GM19238 (cell line): ENCODE results near the gene LRRC41.
"Not testable (repeated sequence)": the region's sequence is repeated elsewhere in the genome, so short reads cannot be mapped to it uniquely, and the experiment has no call there.

Source experiments
- DNase-seq: peaks from one replicate; pipeline ENCODE4 v3.0.0; 2011; ENCODE audit warnings: low spot score; ENCODE audit not compliant: insufficient read length

The LRRC41 gene

DNA sequence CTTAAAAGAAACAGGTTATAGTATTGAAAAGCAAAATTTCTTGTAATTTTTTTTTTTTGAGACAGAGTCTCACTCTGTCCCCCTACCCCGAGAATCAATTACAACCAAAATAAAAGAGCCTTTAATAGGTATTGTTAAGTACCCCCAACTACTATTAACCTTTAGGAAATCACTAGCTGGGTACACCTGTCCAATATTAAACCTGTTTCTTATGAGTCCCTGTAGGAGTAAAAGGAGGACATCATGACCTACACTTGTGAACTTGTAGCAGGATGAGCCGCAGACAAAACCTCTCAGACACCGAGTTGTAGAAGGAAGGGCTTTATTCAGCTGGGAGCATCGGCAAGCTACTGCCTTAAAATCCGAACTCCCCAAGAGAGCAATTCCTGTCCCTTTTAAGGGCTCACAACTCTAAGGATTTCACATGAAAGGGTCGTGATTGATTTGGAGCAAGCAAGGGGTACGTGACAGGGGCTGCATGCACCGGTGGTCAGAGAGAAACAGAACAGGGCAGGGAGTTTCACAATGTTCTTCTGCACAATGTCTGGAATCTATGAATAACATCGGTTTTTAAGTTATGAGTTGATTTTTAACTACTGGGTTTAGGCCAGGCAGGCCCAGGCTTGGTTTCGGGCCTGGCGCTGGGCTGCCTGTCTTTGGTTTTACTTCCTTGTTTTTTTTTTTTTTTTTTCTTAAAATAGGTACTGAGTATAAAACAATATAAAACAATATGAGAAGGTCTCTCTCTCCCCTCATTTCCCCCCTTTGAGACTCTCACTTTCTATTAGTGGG, 22.1 kb upstream of the LRRC41 start:
- not testable (repeated sequence) for DNase-seq

DNA sequence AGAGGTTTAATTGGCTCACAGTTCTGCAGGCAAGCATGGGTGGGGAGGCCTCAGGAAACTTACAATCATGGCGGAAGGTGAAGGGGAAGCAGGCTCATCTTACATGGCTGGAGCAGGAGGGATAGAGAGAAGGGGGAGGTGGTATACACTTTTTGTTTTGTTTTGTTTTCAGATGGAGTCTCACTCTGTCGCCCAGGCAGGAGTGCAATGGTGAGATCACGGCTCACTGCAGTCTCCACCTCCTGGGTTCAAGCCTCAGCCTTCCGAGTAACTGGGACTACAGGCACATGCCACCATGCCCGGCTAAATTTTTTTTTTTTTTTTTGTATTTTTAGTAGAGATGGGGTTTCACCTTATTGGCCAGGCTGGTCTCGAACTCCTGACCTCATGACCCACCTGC, 18.8 kb upstream of the LRRC41 start:
- not testable (repeated sequence) for DNase-seq

DNA sequence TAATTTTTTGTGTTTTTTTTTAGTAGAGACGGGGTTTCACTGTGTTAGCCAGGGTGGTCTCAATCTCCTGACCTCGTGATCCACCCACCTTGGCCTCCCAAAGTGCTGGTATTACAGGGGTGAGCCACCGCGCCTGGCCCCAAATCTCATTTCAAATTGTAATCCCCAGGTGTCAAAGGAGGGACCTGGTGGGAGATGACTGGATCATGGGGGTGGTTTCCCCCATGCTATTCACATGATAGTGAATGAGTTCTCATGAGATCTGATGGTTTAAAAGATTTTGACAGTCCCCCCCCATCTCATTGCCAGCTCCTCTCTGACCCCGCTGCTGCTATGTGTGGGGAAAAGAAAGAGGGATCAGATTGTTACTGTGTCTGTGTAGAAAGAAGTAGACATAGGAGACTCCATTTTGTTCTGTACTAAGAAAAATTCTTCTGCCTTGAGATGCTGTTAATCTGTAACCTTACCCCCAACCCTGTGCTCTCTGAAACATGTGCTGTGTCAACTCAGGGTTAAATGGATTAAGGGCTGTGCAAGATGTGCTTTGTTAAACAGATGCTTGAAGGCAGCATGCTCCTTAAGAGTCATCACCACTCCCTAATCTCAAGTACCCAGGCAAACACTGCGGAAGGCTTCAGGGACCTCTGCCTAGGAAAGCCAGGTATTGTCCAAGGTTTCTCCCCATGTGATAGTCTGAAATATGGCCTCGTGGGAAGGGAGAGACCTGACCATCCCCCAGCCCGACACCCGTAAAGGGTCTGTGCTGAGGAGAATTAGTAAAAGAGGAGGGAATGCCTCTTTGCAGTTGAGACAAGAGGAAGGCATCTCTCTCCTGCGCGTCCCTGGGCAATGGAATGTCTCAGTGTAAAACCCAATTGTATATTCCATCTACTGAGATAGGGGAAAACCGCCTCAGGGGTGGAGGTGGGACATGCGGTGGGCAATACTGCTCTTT, 16.8 kb upstream of the LRRC41 start:
- not testable (repeated sequence) for DNase-seq

DNA sequence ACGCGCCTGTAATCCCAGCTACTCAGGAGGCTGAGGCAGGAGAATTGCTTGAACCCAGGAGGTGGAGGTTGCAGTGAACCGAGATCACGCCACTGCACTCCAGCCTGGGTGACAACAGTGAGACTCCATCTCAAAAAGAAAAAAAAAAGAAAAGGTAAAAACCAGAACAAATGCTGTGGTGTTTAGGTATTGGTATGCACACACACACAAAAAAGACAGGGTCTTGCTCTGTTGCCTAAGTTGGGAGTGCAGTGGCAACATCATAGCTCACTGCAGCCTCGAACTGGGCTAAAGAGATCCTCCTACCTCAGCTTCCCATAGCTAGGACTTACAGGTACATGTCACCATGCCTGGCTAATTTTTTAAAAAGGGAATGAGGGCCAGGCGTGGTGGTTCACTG, 15.9 kb upstream of the LRRC41 start:
- DNase-seq = not testable (repeated sequence)

DNA sequence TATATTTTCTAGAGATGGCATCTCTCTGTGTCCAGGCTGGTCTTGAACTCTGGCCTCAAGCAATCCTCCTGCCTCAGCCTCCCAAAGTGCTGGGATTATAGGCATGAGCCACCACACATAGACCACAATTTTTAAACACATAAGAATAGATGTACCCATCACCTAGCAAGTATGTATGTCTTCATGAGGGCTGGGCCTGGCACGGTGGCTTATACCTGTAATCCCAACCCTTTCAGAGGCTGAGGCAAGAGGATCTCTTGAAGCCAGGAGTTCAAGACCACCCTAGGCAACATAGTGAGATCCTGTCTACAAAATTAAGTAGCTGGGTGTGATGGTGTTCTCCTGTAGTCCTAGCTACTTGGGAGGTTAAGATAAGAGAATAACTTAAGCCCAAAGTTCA, 13.9 kb upstream of the LRRC41 start:
- no peak for DNase-seq

DNA sequence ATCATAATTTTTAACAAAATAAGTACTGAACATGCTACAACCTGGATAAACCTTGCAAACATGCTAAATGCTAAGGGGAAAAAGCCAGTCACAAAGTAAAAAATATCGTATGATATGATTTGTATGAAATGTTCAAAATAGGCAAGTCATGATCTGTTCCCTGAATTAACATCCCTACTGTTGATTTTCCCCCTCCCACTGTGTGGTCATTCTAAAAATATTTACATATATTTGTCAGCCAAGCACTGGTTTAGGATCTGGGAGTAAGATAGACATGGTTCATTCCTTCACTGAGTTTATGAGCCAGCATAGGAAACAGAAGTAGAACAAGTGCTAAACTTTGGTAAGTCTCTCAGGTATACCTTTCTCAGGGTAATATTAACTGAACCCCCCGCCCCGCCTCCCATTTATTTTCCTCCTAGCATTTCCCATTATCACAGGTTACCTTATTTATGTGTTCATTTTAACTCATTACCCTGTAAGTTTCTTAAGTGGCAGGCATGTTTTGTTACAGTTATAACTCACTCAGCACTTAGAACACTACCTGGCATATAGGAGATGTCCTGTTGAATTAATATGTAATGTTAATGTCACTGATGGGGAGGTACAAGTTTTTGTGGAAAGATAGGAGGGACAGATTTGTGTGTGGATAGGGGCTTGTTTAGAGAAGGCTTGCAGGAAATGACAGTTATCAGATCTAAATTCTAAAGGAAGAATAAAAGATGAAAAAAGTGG, 12.4 kb upstream of the LRRC41 start:
- no peak for DNase-seq

DNA sequence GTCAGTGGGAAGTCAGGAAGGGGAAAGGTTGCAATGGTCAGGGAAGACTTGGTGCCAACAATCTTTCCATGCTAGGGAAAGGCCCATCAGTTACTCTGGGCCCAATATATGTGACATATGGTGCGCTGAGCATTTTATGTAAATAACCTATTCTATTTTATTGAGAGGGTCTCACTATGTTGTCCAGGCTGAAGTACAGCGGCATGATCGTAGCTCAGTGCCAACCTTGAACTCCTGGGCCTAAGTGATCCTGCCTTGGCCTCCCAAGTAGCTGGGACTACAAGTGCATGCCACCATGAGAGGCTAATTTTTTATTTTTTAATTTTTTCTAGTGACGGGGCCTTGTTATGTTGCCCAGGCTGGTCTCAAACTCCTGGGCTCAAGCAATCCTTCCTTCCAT, 6.9 kb upstream of the LRRC41 start:
- no peak for DNase-seq

DNA sequence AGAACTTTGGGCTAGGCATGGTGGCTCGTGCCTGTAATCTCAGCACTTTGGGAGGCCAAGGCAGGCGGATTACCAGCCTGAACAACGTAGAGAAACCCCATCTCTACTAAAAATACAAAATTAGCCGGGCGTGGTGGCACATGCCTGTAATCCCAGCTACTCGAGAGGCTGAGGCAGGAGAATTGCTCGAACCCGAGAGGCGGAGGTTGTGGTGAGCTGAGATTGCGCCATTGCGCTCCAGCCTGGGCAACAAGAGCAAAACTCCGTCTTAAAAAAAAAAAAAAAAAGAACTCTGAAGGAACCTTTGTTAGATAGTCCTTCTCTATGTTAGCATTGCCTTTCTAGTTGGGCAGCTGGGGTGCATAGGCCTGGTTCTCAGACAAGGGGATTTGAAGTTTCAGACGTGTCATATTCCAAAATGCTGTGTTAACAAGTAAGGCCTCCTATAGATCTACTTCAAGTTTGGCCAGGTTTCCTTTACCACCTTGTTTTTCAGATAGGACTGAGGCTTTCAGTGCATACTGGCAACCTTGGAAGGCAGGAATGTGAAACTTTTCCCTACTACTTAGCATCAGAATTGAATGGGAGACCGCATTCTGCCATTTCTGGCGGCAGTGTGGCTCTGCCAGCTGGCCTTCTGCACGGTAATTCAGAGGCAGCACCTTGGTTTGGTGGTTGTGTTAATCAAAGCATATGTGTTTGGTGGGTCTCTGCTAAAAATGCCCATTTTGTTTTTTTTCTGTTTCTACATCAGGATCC, 6.2 kb upstream of the LRRC41 start:
- no peak for DNase-seq

DNA sequence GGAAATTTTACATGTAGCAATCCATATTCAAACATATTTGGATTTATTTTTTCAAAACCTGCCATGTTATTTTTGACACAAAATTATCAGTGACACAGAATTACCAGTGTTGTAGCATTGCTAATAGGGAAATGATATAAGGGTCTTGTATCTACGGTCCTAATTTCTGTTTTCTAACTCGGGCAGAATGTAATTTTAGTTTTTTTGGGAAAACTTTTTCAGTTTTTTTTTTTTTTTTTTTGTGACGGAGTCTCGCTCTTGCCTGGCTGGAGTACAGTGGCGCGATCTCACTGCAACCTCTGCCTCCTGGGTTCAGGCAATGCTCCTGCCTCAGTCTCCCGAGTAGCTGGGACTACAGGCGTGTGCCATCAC, 2.7 kb upstream of the LRRC41 start:
- no peak for DNase-seq

DNA sequence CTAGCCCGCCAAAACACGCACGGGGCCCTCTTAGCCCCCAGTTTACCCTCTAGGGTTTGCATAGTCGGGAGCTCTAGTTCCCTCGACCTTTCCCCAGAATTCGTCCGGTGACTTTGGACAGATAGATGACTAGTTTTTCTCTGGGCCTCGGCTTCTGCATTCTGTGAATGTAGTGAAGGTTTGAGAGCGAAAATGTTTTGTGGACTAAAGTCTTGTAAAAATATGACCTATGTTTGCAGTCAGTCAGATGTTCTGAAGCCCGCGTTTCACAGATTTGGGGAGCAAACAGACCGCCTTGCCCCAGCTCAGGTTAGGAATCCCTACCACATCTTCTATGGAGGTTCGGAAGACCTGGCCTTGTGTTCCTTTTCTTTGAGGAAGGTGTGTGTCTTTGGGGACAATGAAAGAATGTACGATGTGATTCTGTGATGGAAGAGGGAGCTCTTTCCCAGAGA, 483 bp upstream of the LRRC41 start:
- no peak for DNase-seq

DNA sequence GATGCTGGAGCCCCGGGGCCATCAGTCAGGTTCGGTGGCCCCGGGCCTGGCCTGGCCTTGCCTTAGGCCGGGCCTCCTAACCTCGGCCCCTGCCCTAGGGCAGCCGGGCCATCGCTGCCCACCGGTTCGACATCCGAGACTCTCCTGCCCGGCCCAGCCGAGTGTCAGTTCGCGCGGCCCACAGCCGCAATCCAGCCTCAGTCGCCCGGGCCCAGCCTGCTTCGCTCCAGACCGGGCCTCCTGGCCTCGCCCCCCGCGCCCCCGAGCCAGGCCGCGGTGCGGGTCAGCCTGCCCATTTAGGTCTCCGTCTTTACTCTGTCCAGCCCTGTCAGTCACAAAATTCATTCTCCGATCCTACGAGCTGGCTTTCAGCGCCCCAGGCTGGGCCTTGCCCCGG, 777 bp downstream of the LRRC41 start:
- no peak for DNase-seq

DNA sequence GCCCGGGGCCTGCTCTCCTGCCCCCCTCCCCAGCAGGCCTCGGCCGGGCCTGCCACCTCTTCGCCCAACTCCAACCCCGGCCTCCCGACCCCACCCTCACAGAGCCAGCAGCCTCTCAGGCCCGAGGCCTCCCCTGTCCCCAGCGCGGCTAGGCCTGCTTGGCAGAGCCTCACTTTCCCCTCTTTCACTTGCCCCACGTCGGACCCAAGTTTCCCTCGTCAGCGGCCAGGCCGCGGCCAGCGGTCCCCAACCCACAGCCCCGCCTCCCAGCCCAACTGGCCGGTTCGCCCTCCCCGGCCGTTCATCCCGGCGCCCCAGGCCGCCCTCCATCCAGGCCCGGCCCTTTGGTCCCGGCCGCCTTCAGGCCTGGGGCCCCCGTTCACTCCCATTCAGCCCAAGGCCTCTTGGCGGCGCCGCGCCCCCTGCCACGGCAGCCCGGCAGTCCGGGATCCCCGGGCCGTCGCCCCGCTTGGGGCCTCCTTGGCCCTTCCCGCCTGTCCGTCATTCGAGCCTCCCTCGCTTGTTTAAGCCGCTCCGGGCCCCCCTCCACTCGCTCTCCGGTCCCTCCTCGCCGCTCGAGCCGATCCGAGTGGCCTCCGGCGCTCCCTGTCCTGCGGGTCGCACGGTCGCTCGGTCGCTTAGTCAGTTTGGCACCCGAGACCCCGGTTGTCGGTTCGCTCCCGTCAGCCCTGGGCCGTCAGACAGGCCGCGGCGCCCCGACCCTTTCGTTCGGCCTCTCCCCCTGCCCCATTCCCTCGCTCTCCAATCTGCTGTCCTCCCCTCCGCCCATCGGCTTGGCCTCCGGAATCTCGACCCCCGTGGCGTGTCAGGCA, 1.4 kb downstream of the LRRC41 start:
- DNase-seq = peak; percentile 70

DNA sequence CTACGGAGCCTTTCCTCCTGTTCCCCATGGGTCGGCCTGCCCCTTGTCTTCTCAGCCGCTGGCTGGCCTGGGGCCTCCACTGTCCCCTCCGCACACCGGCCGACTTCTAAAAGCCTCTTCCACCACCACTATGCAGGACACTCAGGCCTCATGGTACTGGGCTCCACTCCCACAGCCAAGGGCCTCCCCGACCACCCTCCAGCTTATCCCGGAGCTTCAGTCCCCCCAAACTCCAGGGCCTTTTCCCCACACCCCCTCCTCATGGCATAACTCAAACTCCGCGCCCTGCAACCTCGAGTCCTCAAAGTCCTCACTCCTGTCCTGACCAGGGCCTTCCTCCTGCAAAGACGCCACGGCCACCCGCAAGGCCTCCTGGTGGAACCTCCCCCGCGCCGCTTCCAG, 2.0 kb downstream of the LRRC41 start:
- DNase-seq = no peak

DNA sequence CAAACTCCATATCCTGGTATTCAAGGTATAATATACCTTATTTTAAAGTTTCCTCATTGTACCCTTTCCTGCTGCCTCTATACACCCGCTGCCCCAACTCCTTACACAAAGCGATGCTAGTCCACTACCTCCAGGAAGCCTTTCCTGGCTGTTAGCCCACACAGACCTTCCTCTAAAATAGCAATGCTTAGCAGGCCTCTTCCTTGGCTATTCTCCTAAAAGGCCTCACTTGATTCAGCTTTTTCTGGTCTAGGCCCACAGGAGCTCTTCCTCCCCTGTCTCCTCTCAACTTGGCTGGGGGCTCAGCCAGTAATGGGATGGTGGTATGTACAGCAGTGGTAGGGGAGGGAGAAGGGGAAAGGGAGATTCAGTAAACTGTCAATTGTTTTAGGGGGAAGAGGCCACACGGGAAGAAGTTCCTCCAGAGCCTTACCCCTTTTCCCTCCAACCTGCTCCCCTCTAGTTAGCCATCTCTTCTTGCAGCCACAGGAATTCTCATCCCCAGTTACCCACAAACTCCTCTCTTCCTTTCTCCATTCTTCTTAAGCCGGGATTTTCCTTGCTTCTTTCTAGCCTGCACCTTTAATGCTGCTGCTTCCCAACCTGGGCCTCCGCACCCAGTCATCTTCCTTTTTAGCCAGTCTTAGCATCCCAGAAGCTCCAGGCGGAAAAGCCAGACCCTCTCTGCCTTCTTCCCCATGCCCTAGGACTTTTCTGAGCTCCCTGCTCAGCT, 2.6 kb downstream of the LRRC41 start:
- no peak for DNase-seq

DNA sequence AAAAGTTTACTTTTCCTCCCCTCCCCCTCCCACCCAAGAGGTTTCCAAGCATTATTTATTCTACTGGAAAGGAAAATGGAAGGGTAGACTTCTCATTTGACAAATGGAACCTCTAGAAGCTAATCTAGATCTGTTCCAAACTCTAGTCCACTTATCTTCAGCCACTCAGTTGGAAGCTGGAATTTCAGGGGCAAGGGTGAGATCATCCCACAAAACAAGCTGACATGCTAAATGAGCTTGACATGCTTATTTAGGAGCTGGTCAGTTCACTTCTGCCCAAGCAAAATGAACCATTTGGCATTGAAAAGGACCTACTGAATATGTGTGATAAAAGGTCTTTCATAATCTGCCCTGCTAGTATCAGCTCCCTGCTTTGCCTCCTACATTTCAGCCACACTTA, 5.0 kb downstream of the LRRC41 start:
- no peak for DNase-seq

DNA sequence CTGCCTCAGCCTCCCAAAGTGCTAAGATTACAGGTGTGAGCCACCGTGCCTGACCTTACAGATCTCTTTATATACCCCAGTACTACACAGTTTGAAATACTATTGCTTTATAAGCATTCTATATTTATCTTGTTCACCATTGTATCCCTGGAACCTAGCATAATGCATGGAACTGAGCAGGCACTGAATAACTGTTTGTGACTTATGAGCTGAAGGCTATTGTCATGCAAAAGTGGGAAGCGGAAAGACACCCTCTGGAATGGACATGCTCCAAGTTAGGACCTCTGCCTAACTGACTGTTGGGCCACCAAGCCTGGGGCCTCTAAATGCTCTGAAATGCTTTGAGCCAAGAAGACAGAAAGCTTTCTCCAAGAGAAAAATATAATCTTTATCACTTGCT, 8.1 kb downstream of the LRRC41 start:
- no peak for DNase-seq

DNA sequence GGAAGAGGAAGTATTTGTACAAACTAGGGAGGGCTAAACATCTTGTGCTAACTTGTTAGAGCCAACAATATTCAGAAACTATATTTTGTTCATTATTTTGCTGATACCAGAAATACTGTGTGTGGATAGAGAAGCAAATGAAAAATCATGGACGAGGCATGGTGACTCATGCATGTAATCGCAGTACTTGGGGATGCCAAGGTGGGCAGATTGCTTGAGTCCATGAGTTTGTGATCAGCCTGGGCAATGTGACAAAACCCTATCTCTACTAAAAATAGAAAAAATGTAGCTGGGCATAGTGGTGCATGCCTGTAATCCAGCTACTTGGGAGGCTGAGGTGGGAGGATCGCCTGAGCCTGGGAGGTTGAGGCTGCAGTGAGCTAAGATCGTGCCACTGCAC, 13.4 kb downstream of the LRRC41 start:
- no peak for DNase-seq

DNA sequence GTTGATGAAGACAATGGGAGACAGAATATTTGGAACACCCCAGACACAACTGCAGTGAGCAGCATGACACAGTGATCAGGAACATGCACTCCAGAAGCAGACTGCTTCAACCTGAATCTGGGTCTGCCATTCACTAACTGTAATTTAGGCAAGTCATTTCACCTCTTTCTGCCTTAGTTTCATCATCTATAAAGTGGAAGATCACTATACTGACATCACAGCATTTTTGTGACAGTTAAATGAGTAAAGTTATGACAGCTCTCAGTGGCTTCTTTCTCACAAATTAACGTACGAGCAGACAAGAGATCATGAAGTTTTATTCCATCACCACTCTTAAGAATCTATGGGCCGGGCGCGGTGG, 14.3 kb downstream of the LRRC41 start:
- no peak for DNase-seq

DNA sequence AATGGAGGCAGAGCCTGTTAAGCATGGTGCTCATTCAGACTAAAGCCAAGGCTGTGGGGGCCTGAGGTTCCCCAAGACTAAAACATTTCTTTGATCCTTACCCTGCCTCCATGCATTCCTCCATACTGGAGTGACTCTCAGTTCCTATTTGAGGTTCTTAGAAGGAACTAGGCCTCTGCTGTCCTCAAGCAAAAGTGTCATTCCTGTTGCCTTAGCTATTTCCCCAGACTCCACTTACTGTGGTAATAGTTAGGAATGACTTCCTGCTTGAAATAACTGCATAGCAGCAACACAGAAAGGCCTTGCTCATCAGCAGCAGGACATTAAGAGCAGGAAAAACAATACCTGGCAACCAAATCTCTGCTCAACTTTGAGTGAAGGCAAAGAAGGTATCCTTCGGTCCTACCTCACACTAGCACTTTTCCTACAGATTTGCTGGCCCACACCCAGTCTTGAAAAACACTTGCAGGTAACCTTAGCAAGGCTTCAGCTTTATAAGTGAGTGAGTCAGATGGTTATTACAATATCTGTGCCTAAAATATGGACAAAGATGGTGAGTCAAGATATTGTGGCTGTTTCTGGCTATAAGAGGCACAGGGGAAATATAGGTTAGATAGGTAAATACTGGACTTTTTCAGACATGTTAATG, 14.8 kb downstream of the LRRC41 start:
- DNase-seq = no peak
